Right cardiac atrium (tissue), 5 donors: Measurements from ENCODE around the gene LRRC2. TPM values are rescaled to one million over a fixed set of nuclear protein-coding genes. Genes with fewer than 3 reads are reported as not detected.

ENCODE experiments used
- ATAC-seq, 2 donors: fragments of 200-7000 bp; cut with Tn5 transposase; one replicate each; pipeline versions ENCODE4 v1.8.0 to v1.9.1; 2020; ENCODE audit warnings: moderate library complexity in 2 of 2, mild to moderate bottlenecking in 1 of 2
- DNase-seq, 3 donors: peaks; one replicate each; pipeline ENCODE4 v3.0.0-alpha.2; 2020
- H3K27ac ChIP-seq: one replicate; pipeline ENCODE4 v1.5.1; 2013; ENCODE audit warnings: mild to moderate bottlenecking, low read length, control low read depth, moderate library complexity
- H3K27me3 ChIP-seq: one replicate; pipeline ENCODE4 v1.6.1; 2013; ENCODE audit not compliant: control insufficient read depth, insufficient read depth
- H3K4me1 ChIP-seq: one replicate; pipeline ENCODE4 v1.6.1; 2013; ENCODE audit warnings: low read length; ENCODE audit not compliant: control insufficient read depth, insufficient read depth
- H3K4me3 ChIP-seq: one replicate; pipeline ENCODE4 v1.5.1; 2013; ENCODE audit warnings: low read length, control low read depth
- H3K9me3 ChIP-seq: one replicate; pipeline ENCODE4 v1.6.1; 2013; ENCODE audit warnings: low read length; ENCODE audit not compliant: control insufficient read depth
- WGBS: extraction: QIAGEN DNeasy Blood & Tissue Kit; methylation state at CpG from one replicate; pipeline ENCODE4 v1.1.7; 2013; 5-methylcytosine and 5-hydroxymethylcytosine counted together
- intact Hi-C, 4 donors: fragments of 100-400 bp; cut with DNase I; formaldehyde crosslinking; loops; one replicate each; pipeline versions ENCODE4 v1.11.0 to v1.14.0; 2022 to 2023
- polyA plus RNA-seq: library from polyadenylated mRNA; stranded (reverse); fragments of 200-250 nt; gene quantifications from one replicate; pipeline ENCODE4 v1.2.3, GENCODE V29; 2013
- total RNA-seq, 4 donors: library from RNA; stranded (reverse); fragmentation: NEBNext Ultra II Directional; extraction: Animal tissue kit (Norgen Biotek cat#: 25700); gene quantifications; one replicate each; pipeline ENCODE4 v1.2.1, GENCODE V29; 2021
- donor health status: healthy with polysubstance abuse.
- donor health status: DM: no; HTN: yes; CAD: no.
- donor health status: DM: no; HTN: no; CAD: no.
- donor health status: DM: no; HTN: yes; CAD: no; lungs with severe emphysema.
- donor health status: DM: yes; HTN: yes; CAD: no.

LRRC2 gene
- total and polyA plus RNA-seq, 5 donors = 8.9 to 26.0 (median 13.3) TPM

- intact Hi-C loops = no loop called here
- H3K27ac ChIP-seq = no peak overlapping the region
- no peaks in the 10 kb centered on the region for H3K4me1 ChIP-seq
- H3K9me3 ChIP-seq = no peaks in the 10 kb centered on the region
- H3K4me3 ChIP-seq = no peak overlapping the region
- no peaks in the 10 kb centered on the region for H3K27me3 ChIP-seq
- WGBS = 75% methylated on average over 3 of the region's 3 CpGs
- no peak for DNase-seq
- ATAC-seq = no peak
Measured at GRCh38 chr3:46506526-46506925, 59.6 kb downstream of the LRRC2 start.

- DNase-seq (no peak), ATAC-seq (no peak)
- no peaks in the 10 kb centered on the region for H3K27me3 ChIP-seq
- H3K27ac ChIP-seq = no peak overlapping the region
- H3K9me3 ChIP-seq = no peaks in the 10 kb centered on the region
- no peaks in the 10 kb centered on the region for H3K4me1 ChIP-seq
- WGBS = 85% methylated on average over 10 of the region's 10 CpGs
- no peak overlapping the region for H3K4me3 ChIP-seq
- intact Hi-C loops = no loop called here
Measured at GRCh38 chr3:46505953-46506352, 60.1 kb downstream of the LRRC2 start.

GRCh38 chr3:46504789-46505188 lies 61.3 kb downstream of the LRRC2 start:
- Histone ChIP-seq H3K27ac (no peak overlapping the region), H3K9me3 (no peaks in the 10 kb centered on the region), H3K4me3 (no peak overlapping the region), H3K27me3 (no peaks in the 10 kb centered on the region), H3K4me1 (no peaks in the 10 kb centered on the region)
- DNase-seq = no peak
- WGBS = 72% methylated on average over 5 of the region's 5 CpGs
- ATAC-seq = no peak
- intact Hi-C loops = no loop called here

GRCh38 chr3:46503200-46503874 lies 62.8 kb downstream of the LRRC2 start:
- intact Hi-C loops = no loop called here
- no peak overlapping the region for H3K4me3 ChIP-seq
- no peaks in the 10 kb centered on the region for H3K9me3 ChIP-seq
- no peak for ATAC-seq
- H3K27ac ChIP-seq = no peak overlapping the region
- H3K4me1 ChIP-seq = no peaks in the 10 kb centered on the region
- H3K27me3 ChIP-seq = no peaks in the 10 kb centered on the region
- DNase-seq = no peak
- 74% methylated on average over 7 of the region's 7 CpGs for WGBS

GRCh38 chr3:46501702-46502101 lies 64.4 kb downstream of the LRRC2 start:
- no peak overlapping the region for H3K27ac ChIP-seq
- 83% methylated on average over 4 of the region's 4 CpGs for WGBS
- H3K27me3 ChIP-seq = no peaks in the 10 kb centered on the region
- no peaks in the 10 kb centered on the region for H3K9me3 ChIP-seq
- intact Hi-C loops = no loop called here
- ATAC-seq = no peak
- no peak for DNase-seq
- no peaks in the 10 kb centered on the region for H3K4me1 ChIP-seq
- H3K4me3 ChIP-seq = no peak overlapping the region

- intact Hi-C loops = no loop called here
- ATAC-seq (no peak), DNase-seq (no peak)
- no peak overlapping the region for H3K4me3 ChIP-seq
- H3K9me3 ChIP-seq = no peaks in the 10 kb centered on the region
- H3K27me3 ChIP-seq = no peaks in the 10 kb centered on the region
- no peak overlapping the region for H3K27ac ChIP-seq
- 63% methylated on average over 5 of the region's 5 CpGs for WGBS
- no peaks in the 10 kb centered on the region for H3K4me1 ChIP-seq
Measured at GRCh38 chr3:46500656-46501635, 65.2 kb downstream of the LRRC2 start.

GRCh38 chr3:46498916-46499519 lies 67.1 kb downstream of the LRRC2 start:
- no peaks in the 10 kb centered on the region for H3K4me1 ChIP-seq
- DNase-seq = no peak
- H3K27ac ChIP-seq = no peak overlapping the region
- peak; percentile 17 to 22 for ATAC-seq
- H3K27me3 ChIP-seq = no peaks in the 10 kb centered on the region
- intact Hi-C loops = no loop called here
- no peaks in the 10 kb centered on the region for H3K9me3 ChIP-seq
- H3K4me3 ChIP-seq = no peak overlapping the region
- WGBS = 72% methylated on average over 6 of the region's 6 CpGs

GRCh38 chr3:46497556-46498265 lies 68.4 kb downstream of the LRRC2 start, which contains the start of gene RTP3:
Gene RTP3 (plus strand): TSS chr3:46497976. CDS start chr3:46498063, 87 bp downstream.
- WGBS = 71% methylated on average over 9 of the region's 9 CpGs
- DNase-seq = no peak
- ATAC-seq = no peak
- no peaks in the 10 kb centered on the region for H3K9me3 ChIP-seq
- intact Hi-C loops = no loop called here
- H3K4me3 ChIP-seq = no peak within 1 kb of the TSS
- no peak within 1 kb of the TSS for H3K27ac ChIP-seq
- H3K27me3 ChIP-seq = no peaks in the 10 kb centered on the region
- no peaks in the 10 kb centered on the region for H3K4me1 ChIP-seq

GRCh38 chr3:46496746-46497555 lies 69.2 kb downstream of the LRRC2 start:
- ATAC-seq = no peak
- H3K27me3 ChIP-seq = no peaks in the 10 kb centered on the region
- H3K4me3 ChIP-seq = no peak overlapping the region
- H3K27ac ChIP-seq = no peak overlapping the region
- no peaks in the 10 kb centered on the region for H3K4me1 ChIP-seq
- WGBS = 57% methylated on average over 9 of the region's 9 CpGs
- intact Hi-C loops = no loop called here
- no peak for DNase-seq
- H3K9me3 ChIP-seq = no peaks in the 10 kb centered on the region

- Histone ChIP-seq H3K9me3 (no peaks in the 10 kb centered on the region), H3K4me3 (no peak overlapping the region), H3K27ac (no peak overlapping the region), H3K4me1 (no peaks in the 10 kb centered on the region), H3K27me3 (no peaks in the 10 kb centered on the region)
- ATAC-seq = no peak
- WGBS = 85% methylated on average over 5 of the region's 5 CpGs
- DNase-seq = no peak
- intact Hi-C loops = no loop called here
Measured at GRCh38 chr3:46495901-46496456, 70.1 kb downstream of the LRRC2 start.
